Endothelial cell of umbilical vein (primary cell): ENCODE results near the gene KCNJ6. TPM values are rescaled to one million over a fixed set of nuclear protein-coding genes. Genes with fewer than 3 reads are reported as not detected.

ENCODE experiments used
- BruUV-seq: library from RNA; stranded (reverse); fragments of 400-500 nt; replicated peaks from 2 replicates; lab custom pipeline; 2021; lab: Mats Ljungman, UMichigan
- CTCF ChIA-PET: fragments of 300-600, 350-600 bp; sonication (Branson Sonifier 250); formaldehyde crosslinking; loops from one replicate; lab custom pipeline; 2021; ENCODE audit warnings: antibody characterized with exemption, inconsistent platforms; lab: Charles Lee
- POLR2A ChIA-PET: fragments of 300-600, 350-600 bp; sonication (Branson Sonifier 250); formaldehyde crosslinking; loops from one replicate; lab custom pipeline; 2021; ENCODE audit warnings: antibody characterized with exemption, inconsistent platforms; lab: Charles Lee
- DNase-seq: peaks from one replicate; pipeline ENCODE4 v3.0.0-alpha.2; 2011; ENCODE audit warnings: low read depth, low spot score
- FAIRE-seq: peaks from 2 replicates; lab custom pipeline; 2011; peaks lifted over from hg19 to GRCh38; lab: Jason Lieb, UNC
- H2AFZ ChIP-seq: 2 replicates; pipeline ENCODE4 v1.6.0; 2012; ENCODE audit warnings: low read depth, low read length, control low read depth, inconsistent platforms
- H3K27ac ChIP-seq: 2 replicates; pipeline ENCODE4 v1.5.1; 2011; ENCODE audit warnings: low read depth, mild to moderate bottlenecking, control low read depth, low read length, moderate library complexity; ENCODE audit not compliant: insufficient read depth
- H3K27me3 ChIP-seq, 2 experiments: 2 replicates each; pipeline versions ENCODE4 v1.6.0 to v1.6.1; 2011; ENCODE audit warnings: low read length in 2 of 2, mixed read lengths in 1 of 2; ENCODE audit not compliant: control insufficient read depth in 2 of 2, insufficient read depth in 2 of 2
- H3K36me3 ChIP-seq, 2 experiments: 2 replicates in 1 of 2; 3 replicates in 1 of 2; pipeline ENCODE4 v1.5.1; 2011; ENCODE audit warnings: low read length in 2 of 2, mild to moderate bottlenecking in 1 of 2, moderate library complexity in 1 of 2; ENCODE audit not compliant: control insufficient read depth in 2 of 2, insufficient read depth in 2 of 2; ENCODE audit errors: extremely low read depth in 1 of 2
- H3K4me1 ChIP-seq: 3 replicates; pipeline ENCODE4 v1.5.1; 2011; ENCODE audit warnings: mild to moderate bottlenecking, low read length; ENCODE audit not compliant: control insufficient read depth, insufficient read depth; ENCODE audit errors: extremely low read depth
- H3K4me2 ChIP-seq: 2 replicates; pipeline ENCODE4 v1.6.1; 2011; ENCODE audit warnings: low read length, control low read depth, mixed read lengths; ENCODE audit not compliant: insufficient read depth
- H3K4me3 ChIP-seq, 3 experiments: fragments of 200-600 bp in 1 of 3; sonication (generic), shearing (Covaris generic) in 1 of 3; replicated peaks in 1 of 3; 2 replicates each; pipeline ENCODE4 v1.5.1; 2011 to 2016; ENCODE audit warnings: control low read depth in 3 of 3, low read length in 3 of 3, mild to moderate bottlenecking in 2 of 3, inconsistent platforms in 1 of 3, low read depth in 1 of 3, moderate library complexity in 1 of 3; ENCODE audit not compliant: insufficient read depth in 1 of 3
- H3K79me2 ChIP-seq: 2 replicates; pipeline ENCODE4 v1.6.0; 2012; ENCODE audit warnings: low read length, inconsistent platforms; ENCODE audit not compliant: control insufficient read depth, insufficient read depth
- H3K9ac ChIP-seq: replicated peaks from 2 replicates; pipeline ENCODE3; 2011; ENCODE audit warnings: low read length, control low read depth; ENCODE audit not compliant: insufficient read depth; ENCODE audit errors: extremely low read depth
- H3K9me1 ChIP-seq: replicated peaks from 3 replicates; pipeline ENCODE4 v1.6.0; 2011; ENCODE audit warnings: mild to moderate bottlenecking, low read length; ENCODE audit not compliant: control insufficient read depth, insufficient read depth; ENCODE audit errors: extremely low read depth
- H3K9me3 ChIP-seq: replicated peaks from 2 replicates; pipeline ENCODE4 v1.5.1; 2012; ENCODE audit warnings: low read length, inconsistent platforms; ENCODE audit not compliant: control insufficient read depth, insufficient read depth
- H4K20me1 ChIP-seq: replicated peaks from 2 replicates; pipeline ENCODE3; 2011; ENCODE audit warnings: mild to moderate bottlenecking, low read length; ENCODE audit not compliant: control insufficient read depth, insufficient read depth; ENCODE audit errors: extremely low read depth
- EZH2 ChIP-seq: IDR thresholded peaks from 2 replicates; pipeline ENCODE4 v1.6.1; 2012; ENCODE audit warnings: borderline replicate concordance, low read depth, mild to moderate bottlenecking, moderate library complexity, low read length, inconsistent platforms; ENCODE audit not compliant: severe bottlenecking
- FOS ChIP-seq: IDR thresholded peaks from 2 replicates; pipeline ENCODE4 v1.6.1; 2011; ENCODE audit warnings: mild to moderate bottlenecking, low read length, moderate library complexity, borderline replicate concordance; ENCODE audit not compliant: insufficient read depth
- GATA2 ChIP-seq: IDR thresholded peaks from 2 replicates; pipeline ENCODE4 v1.7.0; 2011; ENCODE audit warnings: low read depth, mild to moderate bottlenecking, moderate library complexity, mixed read lengths, low read length; ENCODE audit not compliant: insufficient read length, insufficient read depth
- JUN ChIP-seq: IDR thresholded peaks from 2 replicates; pipeline ENCODE4 v1.6.1; 2011; ENCODE audit warnings: borderline replicate concordance, low read depth; ENCODE audit not compliant: insufficient read length, insufficient read depth
- MYC ChIP-seq: IDR thresholded peaks from one replicate; pipeline ENCODE4 v1.6.1; 2011; ENCODE audit warnings: mild to moderate bottlenecking, low read depth, low read length
- POLR2A ChIP-seq: IDR thresholded peaks from 2 replicates; pipeline ENCODE4 v1.6.1; 2012; ENCODE audit warnings: low read depth, mild to moderate bottlenecking, control low read depth, low read length
- POLR2AphosphoS5 ChIP-seq: IDR thresholded peaks from 2 replicates; pipeline ENCODE4 v1.6.1; 2012; ENCODE audit warnings: low read depth, mild to moderate bottlenecking, control low read depth, low read length, moderate library complexity; ENCODE audit not compliant: insufficient read depth
- dilution Hi-C: fragments of 300-500 bp; cut with MboI; formaldehyde crosslinking; loops from one replicate; pipeline ENCODE4 v1.15.0; 2019; ENCODE audit warnings: low sequenced_read_pairs; ENCODE audit not compliant: extremely low pct_ligation_motif_present
- intact Hi-C: fragments of 100-400 bp; cut with micrococcal nuclease; formaldehyde crosslinking; loops from one replicate; pipeline ENCODE4 v1.10.0; 2022
- polyA plus RNA-seq, 4 experiments: library from polyadenylated mRNA; depleted of rRNA in 3 of 4; stranded (reverse) in 3 of 4; unstranded in 1 of 4; fragments of >200 nt; gene quantifications; 2 replicates each; pipeline versions ENCODE4 v1.2.1 to v1.2.3, GENCODE V29; 2011 to 2012; ENCODE audit warnings: missing spikeins in 1 of 4
- total RNA-seq: library from RNA; stranded (reverse); gene quantifications from 2 replicates; pipeline ENCODE4 v1.2.3, GENCODE V29; 2021
- TF ChIP-seq, protein P1 (sequence below): IDR thresholded peaks from 2 replicates; pipeline ENCODE4 v1.6.1; 2011; ENCODE audit not compliant: insufficient read depth, insufficient read length
- TF ChIP-seq, protein P2 (sequence below), 2 donors: IDR thresholded peaks; 1 replicate in 1 of 2; 2 replicates in 1 of 2; pipeline ENCODE4 v1.5.1; 2011; ENCODE audit warnings: low read length in 2 of 2, mild to moderate bottlenecking in 2 of 2, moderate library complexity in 2 of 2, control low read depth in 1 of 2, inconsistent platforms in 1 of 2, low read depth in 1 of 2; ENCODE audit not compliant: insufficient read depth in 1 of 2; ENCODE audit errors: extremely low read depth in 1 of 2

The KCNJ6 gene
- total and polyA plus RNA-seq, 2 donors (not counting 3 experiments of a cell fraction or from before 2014, with no cell fraction given) = not detected

DNA sequence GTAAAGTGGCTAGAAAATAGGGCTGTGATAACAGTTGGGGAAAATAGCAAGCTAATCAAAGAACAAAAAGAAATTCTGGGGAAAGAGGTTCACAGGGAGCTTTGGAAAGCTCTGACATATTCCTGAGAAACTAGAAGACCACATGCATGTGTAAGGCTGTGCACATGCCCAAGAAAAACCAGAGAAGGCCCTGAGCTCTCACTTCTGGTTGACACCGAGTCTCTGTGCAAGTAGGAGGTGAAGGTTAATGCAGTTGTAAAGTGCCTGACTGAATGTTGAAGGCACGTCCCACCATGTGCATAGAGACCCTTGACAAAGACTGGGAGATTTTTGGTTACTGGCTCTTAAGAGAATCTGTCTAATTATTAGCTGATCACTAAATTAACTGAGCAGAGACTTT lies 288.7 kb downstream of the KCNJ6 start:
- POLR2A ChIA-PET = no interaction called here
- H3K9me3 ChIP-seq = no peaks in the 10 kb centered on the region
- dilution Hi-C loops (no loop called here), intact Hi-C loops (no loop called here)
- peaks cover 18% of the 10 kb centered on the region for H3K4me1 ChIP-seq
- H3K9me1 ChIP-seq = no peaks in the 10 kb centered on the region
- no peaks in the 10 kb centered on the region for H3K79me2 ChIP-seq
- H3K9ac ChIP-seq = no peak overlapping the region
- FAIRE-seq (no peak), DNase-seq (no peak)
- no TSS peak for BruUV-seq
- no peaks in the 10 kb centered on the region for H3K27me3 ChIP-seq
- H3K4me3 ChIP-seq = no peak overlapping the region
- no peaks in the 10 kb centered on the region for H3K36me3 ChIP-seq
- peak overlapping the region; percentile 50 for H2AFZ ChIP-seq
- TF ChIP-seq, protein P1, sequence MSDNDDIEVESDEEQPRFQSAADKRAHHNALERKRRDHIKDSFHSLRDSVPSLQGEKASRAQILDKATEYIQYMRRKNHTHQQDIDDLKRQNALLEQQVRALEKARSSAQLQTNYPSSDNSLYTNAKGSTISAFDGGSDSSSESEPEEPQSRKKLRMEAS = no peak
- no peak for TF ChIP-seq JUN
- no peak for TF ChIP-seq GATA2
- no peak for TF ChIP-seq MYC
- no peak for TF ChIP-seq POLR2A
- TF ChIP-seq POLR2AphosphoS5 = no peak
- TF ChIP-seq FOS = no peak
- no peak for TF ChIP-seq EZH2
- TF ChIP-seq, protein P2, sequence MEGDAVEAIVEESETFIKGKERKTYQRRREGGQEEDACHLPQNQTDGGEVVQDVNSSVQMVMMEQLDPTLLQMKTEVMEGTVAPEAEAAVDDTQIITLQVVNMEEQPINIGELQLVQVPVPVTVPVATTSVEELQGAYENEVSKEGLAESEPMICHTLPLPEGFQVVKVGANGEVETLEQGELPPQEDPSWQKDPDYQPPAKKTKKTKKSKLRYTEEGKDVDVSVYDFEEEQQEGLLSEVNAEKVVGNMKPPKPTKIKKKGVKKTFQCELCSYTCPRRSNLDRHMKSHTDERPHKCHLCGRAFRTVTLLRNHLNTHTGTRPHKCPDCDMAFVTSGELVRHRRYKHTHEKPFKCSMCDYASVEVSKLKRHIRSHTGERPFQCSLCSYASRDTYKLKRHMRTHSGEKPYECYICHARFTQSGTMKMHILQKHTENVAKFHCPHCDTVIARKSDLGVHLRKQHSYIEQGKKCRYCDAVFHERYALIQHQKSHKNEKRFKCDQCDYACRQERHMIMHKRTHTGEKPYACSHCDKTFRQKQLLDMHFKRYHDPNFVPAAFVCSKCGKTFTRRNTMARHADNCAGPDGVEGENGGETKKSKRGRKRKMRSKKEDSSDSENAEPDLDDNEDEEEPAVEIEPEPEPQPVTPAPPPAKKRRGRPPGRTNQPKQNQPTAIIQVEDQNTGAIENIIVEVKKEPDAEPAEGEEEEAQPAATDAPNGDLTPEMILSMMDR (IDR thresholded peaks at IDR 0.05; ENCODE audit: extremely low read depth in 1 of 2, insufficient read depth in 1 of 2, low read depth in 1 of 2, low read length in 2 of 2) = no peak
- no peaks in the 10 kb centered on the region for H4K20me1 ChIP-seq
- no peak overlapping the region for H3K4me2 ChIP-seq
- CTCF ChIA-PET = interaction anchor here (1.0 to 1.3 kb wide), 3 partner anchors 24 to 50 kb away, joined by 3 read pairs; no protein-coding TSS in a partner anchor
- H3K27ac ChIP-seq = no peak overlapping the region
